HCT116 (cell line): ENCODE measurements around the gene PTPMT1.

ENCODE experiments used
- CTCF ChIP-seq, 3 experiments: fragments of 200-600 bp in 1 of 3; sonication (generic) in 1 of 3; IDR thresholded peaks in 2 of 3; conservative IDR thresholded peaks in 1 of 3; 2 replicates each; pipeline ENCODE4 v1.5.1; 2012 to 2017; ENCODE audit warnings: low read depth in 2 of 3, low read length in 2 of 3, antibody characterized with exemption in 1 of 3, borderline replicate concordance in 1 of 3, control low read depth in 1 of 3, mild to moderate bottlenecking in 1 of 3, mixed read lengths in 1 of 3, mixed run types in 1 of 3, moderate library complexity in 1 of 3; ENCODE audit not compliant: insufficient read depth in 1 of 3
- EGR1 ChIP-seq: IDR thresholded peaks from 2 replicates; pipeline ENCODE4 v1.6.1; 2012; ENCODE audit warnings: low read depth
- EZH2 ChIP-seq: fragments of 200-600 bp; sonication (generic); IDR thresholded peaks from 2 replicates; pipeline ENCODE4 v1.6.1; 2017; ENCODE audit warnings: antibody characterized with exemption, mixed run types
- FOSL1 ChIP-seq: IDR thresholded peaks from 2 replicates; pipeline ENCODE4 v1.6.1; 2012; ENCODE audit warnings: low read depth
- JUND ChIP-seq: IDR thresholded peaks from 2 replicates; pipeline ENCODE4 v1.6.1; 2012
- MAX ChIP-seq: IDR thresholded peaks from 2 replicates; pipeline ENCODE4 v1.6.1; 2012
- POLR2A ChIP-seq: IDR thresholded peaks from 2 replicates; pipeline ENCODE4 v1.7.0; 2011; ENCODE audit warnings: borderline replicate concordance; ENCODE audit not compliant: insufficient read depth, insufficient read length; ENCODE audit errors: extremely low read depth
- POLR2AphosphoS5 ChIP-seq: IDR thresholded peaks from 2 replicates; pipeline ENCODE4 v1.6.1; 2011; ENCODE audit warnings: mild to moderate bottlenecking, low read depth, low read length, moderate library complexity
- REST ChIP-seq: IDR thresholded peaks from 2 replicates; pipeline ENCODE4 v1.6.1; 2012; ENCODE audit warnings: low read depth
- SP1 ChIP-seq: IDR thresholded peaks from 2 replicates; pipeline ENCODE4 v1.6.1; 2012; ENCODE audit warnings: low read depth
- SRF ChIP-seq: IDR thresholded peaks from 2 replicates; pipeline ENCODE4 v1.6.1; 2012; ENCODE audit warnings: low read depth
- YY1 ChIP-seq: IDR thresholded peaks from 2 replicates; pipeline ENCODE4 v1.6.1; 2011; ENCODE audit warnings: low read length, low read depth, moderate library complexity, mild to moderate bottlenecking; ENCODE audit not compliant: insufficient replicate concordance; ENCODE audit errors: extremely low read depth
- ZBTB33 ChIP-seq: IDR thresholded peaks from 2 replicates; pipeline ENCODE4 v1.6.1; 2011; ENCODE audit warnings: mild to moderate bottlenecking, low read length, moderate library complexity; ENCODE audit not compliant: insufficient replicate concordance; ENCODE audit errors: extremely low read depth
- ZNF274 ChIP-seq: fragments of 200-500 bp; sonication (Bioruptor generic); IDR thresholded peaks from 2 replicates; pipeline ENCODE4 v1.6.1; 2014; ENCODE audit warnings: mild to moderate bottlenecking, low read depth, low read length, inconsistent platforms

GRCh38 chr11:47570651-47571356 lies 5.4 kb downstream of the PTPMT1 start:
- TF ChIP-seq CTCF (IDR thresholded peaks at IDR 0.05 in 2 of 3, conservative IDR thresholded peaks at IDR 0.05 in 1 of 3; ENCODE audit: borderline replicate concordance in 1 of 3, insufficient read depth in 1 of 3, low read depth in 2 of 3, low read length in 2 of 3) (no peak), FOSL1 (no peak), EZH2 (no peak), ZNF274 (no peak), YY1 (no peak), JUND (no peak), ZBTB33 (no peak), POLR2AphosphoS5 (no peak), POLR2A (no peak), REST (no peak), MAX (no peak), SP1 (no peak), EGR1 (no peak), SRF (no peak)
